HG03520 (cell line): Measurements from ENCODE around the gene SH2D2A.

Experiments
- ATAC-seq: cut with Tn5 transposase; IDR thresholded peaks from one replicate; pipeline ENCODE4 v1.9.1; 2021; ENCODE audit warnings: mild to moderate bottlenecking, moderate library complexity; ENCODE audit not compliant: unreplicated experiment

Gene SH2D2A

DNA sequence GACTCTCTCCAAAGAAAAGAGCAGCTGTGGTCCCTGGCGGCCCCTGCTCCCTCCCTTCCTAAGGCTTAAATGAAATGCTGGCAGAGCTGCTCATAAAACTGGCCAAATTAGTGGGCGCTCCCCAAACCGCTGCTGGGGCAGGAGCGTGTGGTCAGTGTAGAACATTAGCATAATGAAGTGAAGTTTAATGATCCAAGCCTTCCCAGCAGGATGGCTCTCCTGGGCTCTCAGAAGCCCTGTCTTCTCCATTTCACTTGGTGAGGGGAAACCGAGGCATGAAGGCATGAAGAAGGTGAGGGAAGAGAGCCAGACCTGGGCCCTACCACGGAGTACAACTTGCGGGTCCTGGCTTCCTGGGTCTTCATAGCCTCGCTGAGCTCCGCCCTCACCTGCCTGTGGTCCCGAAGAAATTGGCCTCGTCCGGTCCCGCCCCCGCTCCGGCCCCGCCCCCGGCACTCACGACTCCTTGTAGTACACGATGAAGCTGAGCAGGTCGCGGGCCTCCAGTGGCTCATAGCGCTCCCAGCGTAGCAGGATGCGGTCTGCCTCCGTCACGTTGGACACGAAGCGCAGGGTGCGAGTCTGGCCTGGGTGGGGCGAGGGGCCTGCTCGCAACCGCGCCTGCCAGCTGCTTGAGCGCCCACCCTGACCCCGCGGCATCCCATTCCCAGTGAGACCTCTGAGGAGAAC is 32.0 kb upstream of the SH2D2A start:
- no peak for ATAC-seq

DNA sequence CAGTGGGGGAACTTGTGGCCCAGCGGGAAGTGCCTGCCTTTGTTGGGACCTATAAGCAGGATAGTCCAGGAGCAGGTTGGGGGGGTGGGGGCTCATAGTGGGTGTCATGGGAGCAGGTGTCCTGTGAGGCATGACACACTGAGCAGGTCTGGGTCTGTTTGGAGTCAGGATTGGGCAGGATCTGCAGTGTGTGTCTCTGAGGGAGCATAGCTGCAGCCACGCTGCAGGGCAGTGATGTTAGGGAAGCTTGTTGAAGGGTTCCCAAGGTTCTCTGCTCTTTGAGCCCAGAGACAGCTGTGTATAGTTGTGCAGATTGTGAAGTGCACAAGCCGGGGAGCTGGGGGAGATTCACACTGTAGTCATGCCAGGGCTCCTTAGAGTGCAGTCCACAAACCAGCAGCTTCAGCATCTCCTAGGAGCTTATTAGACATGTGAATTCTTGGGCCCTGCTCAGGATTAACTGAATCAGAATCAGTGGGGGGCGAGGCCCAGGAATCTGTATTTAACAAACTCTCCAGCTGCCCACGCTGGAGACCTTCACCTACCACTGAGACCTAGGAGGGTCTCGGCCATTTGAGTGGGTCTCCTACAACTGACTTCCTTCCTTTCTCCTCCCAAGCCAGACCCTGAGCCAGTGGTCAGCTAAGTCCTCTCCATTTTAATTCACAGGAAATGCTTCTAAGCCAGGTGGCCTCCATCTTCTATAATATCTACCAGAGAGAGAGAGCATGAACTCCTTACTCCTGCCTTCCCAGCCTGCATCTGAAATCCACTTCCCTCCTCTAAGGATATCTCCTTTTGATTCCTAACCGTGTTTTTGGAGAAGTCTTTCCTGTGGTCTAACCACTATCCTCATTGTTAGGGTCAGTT is 31.2 kb upstream of the SH2D2A start:
- no peak for ATAC-seq

DNA sequence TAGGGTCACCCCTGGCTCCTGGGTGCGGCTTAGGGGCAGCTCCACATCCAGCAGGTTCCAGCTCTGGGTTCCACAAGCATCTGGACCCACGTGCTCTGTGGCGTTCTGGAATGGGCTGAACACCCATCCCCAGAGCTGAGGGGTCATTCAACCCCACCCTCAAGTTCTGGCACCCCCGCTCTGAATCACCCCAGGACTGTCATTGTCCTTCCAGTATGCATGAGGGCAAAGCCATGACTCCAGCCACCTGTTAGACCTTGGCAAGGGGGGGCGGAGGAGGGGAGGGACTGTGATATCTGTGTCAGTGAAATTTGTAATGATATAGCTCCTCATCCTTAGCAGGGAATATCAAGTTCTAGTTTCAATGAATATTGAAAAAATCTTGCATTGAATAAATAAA is 30.0 kb upstream of the SH2D2A start:
- no peak for ATAC-seq

DNA sequence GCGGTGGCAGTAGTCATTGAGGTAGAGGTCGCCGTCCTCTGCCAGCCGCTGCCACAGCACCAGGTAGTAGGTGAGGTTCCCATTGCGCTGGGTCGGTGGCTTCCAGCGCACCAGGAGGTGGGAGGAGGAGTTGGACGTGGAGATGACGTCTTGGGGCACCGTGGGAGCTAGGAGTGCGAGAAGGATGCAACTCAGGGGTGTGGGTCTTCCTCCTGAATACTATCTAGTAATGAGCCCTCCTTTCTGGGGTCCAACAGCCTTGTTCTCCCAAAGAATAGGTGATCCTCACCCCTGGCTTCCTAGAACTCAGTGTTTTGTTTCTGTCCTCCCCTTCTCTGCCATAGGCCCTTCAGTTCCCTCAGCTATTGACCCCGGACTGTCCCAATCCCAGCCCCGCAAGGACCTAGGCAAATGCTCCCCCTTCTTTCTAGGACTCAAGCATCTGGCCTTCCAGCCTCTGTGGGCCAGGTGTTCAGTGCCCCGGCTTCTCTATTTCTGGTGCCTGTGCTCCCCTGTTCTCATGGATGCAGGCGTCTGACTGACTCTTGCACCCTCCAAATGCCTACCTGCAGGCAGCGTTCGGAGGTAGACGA is 29.4 kb upstream of the SH2D2A start:
- no peak for ATAC-seq

GRCh38 chr1:156845055-156845952 is 28.7 kb upstream of the SH2D2A start:
- no peak for ATAC-seq

DNA sequence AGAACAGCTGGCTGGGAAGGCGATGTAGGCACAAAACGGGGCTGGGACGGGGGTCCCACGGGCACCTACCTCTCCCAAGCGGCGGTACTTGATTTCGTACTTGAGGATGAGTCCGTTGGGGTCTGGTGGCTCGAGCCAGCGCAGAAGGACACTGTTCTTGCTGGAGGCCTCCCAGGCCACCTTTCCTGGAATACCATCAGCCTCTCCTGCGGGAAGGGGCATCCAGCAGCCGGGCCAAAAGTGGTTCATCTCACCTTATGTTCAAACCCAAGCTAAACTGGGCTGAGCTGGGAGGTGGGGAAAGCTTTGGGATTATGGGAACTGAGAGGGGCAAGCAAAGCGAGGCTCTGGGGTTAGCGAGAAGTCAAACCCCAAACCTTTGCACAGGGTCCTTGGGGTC is 28.0 kb upstream of the SH2D2A start:
- ATAC-seq: no peak

- ATAC-seq: no peak
Measured at GRCh38 chr1:156844102-156844501, 27.5 kb upstream of the SH2D2A start.

GRCh38 chr1:156842618-156843300 is 26.1 kb upstream of the SH2D2A start:
- no peak for ATAC-seq

- ATAC-seq: no peak
Measured at GRCh38 chr1:156841295-156841855, 24.7 kb upstream of the SH2D2A start.

DNA sequence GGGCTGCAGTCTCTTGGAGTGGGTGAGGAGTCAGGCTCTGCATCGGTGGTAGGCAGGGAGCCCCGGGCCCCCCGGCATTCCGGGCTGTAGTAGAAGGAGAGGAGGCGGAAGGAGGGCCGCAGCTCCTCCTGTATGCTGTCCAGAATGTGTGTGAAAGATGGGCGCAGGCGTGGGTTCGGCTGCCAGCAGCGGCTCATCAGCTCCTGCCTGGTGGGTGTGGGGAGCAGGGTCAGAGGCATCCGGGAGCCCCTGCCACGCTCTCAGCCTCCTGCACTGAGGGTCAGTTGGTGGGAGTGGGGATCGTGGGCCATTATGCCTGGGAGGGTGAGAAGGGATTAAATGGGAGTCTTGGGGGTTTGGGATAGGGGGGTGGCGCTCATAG is 24.2 kb upstream of the SH2D2A start:
- no peak for ATAC-seq

GRCh38 chr1:156840186-156840897 is 23.7 kb upstream of the SH2D2A start:
- no peak for ATAC-seq

- ATAC-seq: no peak
Measured at GRCh38 chr1:156839426-156840109, 22.9 kb upstream of the SH2D2A start.

- no peak for ATAC-seq
Measured at GRCh38 chr1:156838972-156839371, 22.3 kb upstream of the SH2D2A start.

GRCh38 chr1:156836892-156837291 is 20.2 kb upstream of the SH2D2A start:
- ATAC-seq: no peak

DNA sequence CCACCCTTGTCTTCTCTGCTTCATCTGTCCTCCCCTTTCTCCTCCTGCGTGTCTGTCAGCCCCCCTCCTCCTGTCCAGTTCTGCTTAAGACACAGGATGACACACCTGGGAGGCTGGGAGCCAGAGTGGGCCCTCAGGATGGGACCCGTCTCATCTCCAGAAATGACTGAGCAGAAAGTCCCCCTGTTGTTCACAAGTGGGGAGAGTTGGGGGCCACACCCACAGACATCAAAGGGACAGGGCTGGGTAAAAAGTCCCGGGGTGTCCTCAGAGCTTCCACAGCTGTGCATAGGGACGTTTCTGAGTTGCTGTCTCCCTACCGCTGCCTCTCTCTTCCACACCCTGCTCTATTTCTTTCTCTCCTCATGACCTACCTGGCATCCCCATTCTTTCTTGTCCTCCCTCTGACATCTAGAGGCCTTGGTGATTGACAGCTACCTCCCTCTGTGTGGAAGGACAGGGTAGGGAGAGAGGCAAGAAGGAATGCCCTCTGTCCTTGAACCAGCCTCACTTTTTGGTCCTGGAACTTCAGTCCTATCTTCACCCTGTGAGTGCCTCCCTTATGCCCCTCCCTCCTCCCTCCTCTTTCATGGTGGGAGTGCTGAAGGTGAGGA is 19.5 kb upstream of the SH2D2A start:
- ATAC-seq: no peak

DNA sequence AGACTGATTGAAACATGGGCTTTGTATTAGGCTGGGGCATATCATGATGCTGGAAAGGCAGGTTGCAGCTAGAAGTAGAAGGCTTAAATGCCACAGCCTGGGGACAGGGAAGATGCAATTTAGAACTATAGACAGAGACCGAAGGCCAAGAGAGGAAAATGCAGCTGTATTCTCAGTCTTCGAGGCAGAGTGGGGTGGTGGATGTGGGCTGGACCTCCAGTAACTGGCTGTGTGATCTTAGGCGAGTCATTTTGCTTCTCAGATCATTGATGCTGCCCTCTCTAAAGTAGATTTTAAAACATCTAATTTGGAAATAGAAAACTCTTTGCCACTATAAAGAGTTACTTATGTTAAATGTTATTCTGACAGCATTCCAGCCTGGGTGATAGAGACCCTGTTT is 17.7 kb upstream of the SH2D2A start:
- ATAC-seq: no peak

GRCh38 chr1:156833603-156834002 is 17.0 kb upstream of the SH2D2A start:
- ATAC-seq: no peak

- no peak for ATAC-seq
Measured at GRCh38 chr1:156832434-156832833, 15.8 kb upstream of the SH2D2A start.
